Activated B cell treated with CpG ODN at 0.5 μM for 24 hours (primary cell): ENCODE results near the gene KAT6B. TPM values are rescaled to one million over a fixed set of nuclear protein-coding genes. Genes with fewer than 3 reads are reported as not detected.

ENCODE experiments used
- ATAC-seq: fragments of 200-7000 bp; cut with Tn5 transposase; one replicate; pipeline ENCODE4 v1.10.0; 2021; ENCODE audit warnings: low read depth, mild to moderate bottlenecking, moderate library complexity
- CTCF ChIA-PET: fragments of 350-600 bp; sonication (Branson Sonifier 250); formaldehyde crosslinking; loops from one replicate; lab custom pipeline; 2021; ENCODE audit warnings: antibody characterized with exemption; lab: Charles Lee
- POLR2A ChIA-PET: fragments of 350-600 bp; sonication (Branson Sonifier 250); formaldehyde crosslinking; loops from one replicate; lab custom pipeline; 2021; ENCODE audit warnings: antibody characterized with exemption; lab: Charles Lee
- DNase-seq: peaks from one replicate; pipeline ENCODE4 v3.0.0; 2022
- H3K27ac Mint-ChIP-seq: one replicate; pipeline ENCODE4 v1.8.0; 2020; ENCODE audit warnings: mixed read lengths
- H3K27me3 Mint-ChIP-seq: one replicate; pipeline ENCODE4 v1.8.0; 2021; ENCODE audit warnings: mixed read lengths
- H3K36me3 Mint-ChIP-seq: one replicate; pipeline ENCODE4 v1.8.0; 2021; ENCODE audit warnings: low read depth, mixed read lengths
- H3K4me1 Mint-ChIP-seq: one replicate; pipeline ENCODE4 v1.8.0; 2021; ENCODE audit warnings: mixed read lengths
- H3K4me3 Mint-ChIP-seq: one replicate; pipeline ENCODE4 v1.8.0; 2020; ENCODE audit warnings: mild to moderate bottlenecking, mixed read lengths
- H3K9me3 Mint-ChIP-seq: one replicate; pipeline ENCODE4 v1.8.0; 2020; ENCODE audit warnings: mixed read lengths
- intact Hi-C: fragments of 100-400 bp; cut with micrococcal nuclease; formaldehyde crosslinking; loops from one replicate; pipeline ENCODE4 v1.15.1; 2024
- total RNA-seq: library from RNA; stranded (reverse); gene quantifications from 2 replicates; pipeline ENCODE4 v1.2.3, GENCODE V29; 2022
- TF ChIP-seq, protein P1 (sequence below): fragments of 200-600 bp; IDR thresholded peaks from one replicate; pipeline ENCODE4 v1.8.0; 2022; ENCODE audit warnings: antibody characterized with exemption, mild to moderate bottlenecking

Gene KAT6B
- total RNA-seq, 1 donor from 2014 or later = 45.2 TPM

- POLR2A ChIA-PET = interaction anchor here (0.6 to 1.3 kb wide), 2 partner anchors 186 to 188 kb away, joined by 6 to 9 read pairs; partner anchors contain the start of gene KAT6B
- CTCF ChIA-PET = no interaction called here
- Mint-ChIP-seq H3K4me3 (peak overlapping the region; percentile 28), H3K27me3 (no peaks in the 10 kb centered on the region), H3K4me1 (peaks cover 42% of the 10 kb centered on the region), H3K9me3 (no peaks in the 10 kb centered on the region), H3K36me3 (peaks cover 14% of the 10 kb centered on the region), H3K27ac (peak overlapping the region; percentile 41)
- TF ChIP-seq, protein P1, sequence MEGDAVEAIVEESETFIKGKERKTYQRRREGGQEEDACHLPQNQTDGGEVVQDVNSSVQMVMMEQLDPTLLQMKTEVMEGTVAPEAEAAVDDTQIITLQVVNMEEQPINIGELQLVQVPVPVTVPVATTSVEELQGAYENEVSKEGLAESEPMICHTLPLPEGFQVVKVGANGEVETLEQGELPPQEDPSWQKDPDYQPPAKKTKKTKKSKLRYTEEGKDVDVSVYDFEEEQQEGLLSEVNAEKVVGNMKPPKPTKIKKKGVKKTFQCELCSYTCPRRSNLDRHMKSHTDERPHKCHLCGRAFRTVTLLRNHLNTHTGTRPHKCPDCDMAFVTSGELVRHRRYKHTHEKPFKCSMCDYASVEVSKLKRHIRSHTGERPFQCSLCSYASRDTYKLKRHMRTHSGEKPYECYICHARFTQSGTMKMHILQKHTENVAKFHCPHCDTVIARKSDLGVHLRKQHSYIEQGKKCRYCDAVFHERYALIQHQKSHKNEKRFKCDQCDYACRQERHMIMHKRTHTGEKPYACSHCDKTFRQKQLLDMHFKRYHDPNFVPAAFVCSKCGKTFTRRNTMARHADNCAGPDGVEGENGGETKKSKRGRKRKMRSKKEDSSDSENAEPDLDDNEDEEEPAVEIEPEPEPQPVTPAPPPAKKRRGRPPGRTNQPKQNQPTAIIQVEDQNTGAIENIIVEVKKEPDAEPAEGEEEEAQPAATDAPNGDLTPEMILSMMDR = no peak
- intact Hi-C loops = loop anchor here (2.0 to 5.0 kb wide), 2 partner anchors 188 to 223 kb away; partner anchors contain the start of genes COMTD1 and KAT6B
- ATAC-seq (peak; percentile 37), DNase-seq (no peak)
Observed at GRCh38 chr10:75014516-75015230, 188.3 kb downstream of the KAT6B start.

GRCh38 chr10:75015442-75015841, 189.0 kb downstream of the KAT6B start:
- intact Hi-C loops = loop anchor here (2.0 to 5.0 kb wide), 2 partner anchors 189 to 222 kb away; partner anchors contain the start of genes COMTD1 and KAT6B
- Mint-ChIP-seq H3K27me3 (no peaks in the 10 kb centered on the region), H3K36me3 (peaks cover 15% of the 10 kb centered on the region), H3K9me3 (no peaks in the 10 kb centered on the region), H3K4me1 (peaks cover 42% of the 10 kb centered on the region), H3K4me3 (no peak overlapping the region), H3K27ac (no peak overlapping the region)
- DNase-seq (no peak), ATAC-seq (no peak)
- POLR2A ChIA-PET = interaction anchor here (1.5 kb wide), 1 partner anchor 161 kb away, joined by 3 read pairs; no protein-coding TSS in a partner anchor
- CTCF ChIA-PET = no interaction called here
- TF ChIP-seq, protein P1 = no peak

- DNase-seq (no peak), ATAC-seq (no peak)
- no peaks in the 10 kb centered on the region for H3K27me3 Mint-ChIP-seq
- no peak overlapping the region for H3K4me3 Mint-ChIP-seq
- H3K36me3 Mint-ChIP-seq = peaks cover 24% of the 10 kb centered on the region
- H3K27ac Mint-ChIP-seq = no peak overlapping the region
- intact Hi-C loops = loop anchor here (5.0 kb wide), 1 partner anchor 221 kb away; the partner anchor contains the start of gene COMTD1
- TF ChIP-seq, protein P1 = no peak
- H3K9me3 Mint-ChIP-seq = no peaks in the 10 kb centered on the region
- ChIA-PET POLR2A (interaction anchor here (1.3 to 1.5 kb wide), 2 partner anchors 20 to 162 kb away, joined by 3 to 4 read pairs; no protein-coding TSS in a partner anchor), CTCF (no interaction called here)
- H3K4me1 Mint-ChIP-seq = peaks cover 38% of the 10 kb centered on the region
Observed at GRCh38 chr10:75016325-75016724, 189.9 kb downstream of the KAT6B start.

DNA sequence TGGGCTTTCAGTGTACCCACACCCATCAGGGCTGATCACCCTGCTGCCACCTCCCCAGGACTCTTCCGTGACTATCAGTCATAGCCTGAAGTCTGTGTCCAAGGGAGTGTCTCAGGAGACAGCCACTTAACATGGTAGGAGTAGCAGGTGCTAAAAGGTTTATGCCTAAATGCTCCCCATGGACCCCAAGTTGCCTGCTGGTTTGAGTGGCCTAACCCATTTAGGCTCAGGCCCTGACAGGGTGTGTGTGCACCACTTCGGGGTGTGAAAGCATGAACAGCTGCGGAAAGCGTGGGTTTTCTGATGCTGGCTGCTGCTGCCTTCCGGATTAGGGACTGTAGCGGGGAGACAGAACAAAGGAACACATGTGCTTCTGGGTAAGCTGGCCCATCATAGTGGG, 191.9 kb downstream of the KAT6B start:
- CTCF ChIA-PET = interaction anchor here (1.7 to 4.6 kb wide), 2 partner anchors 279 to 340 kb away, joined by 6 to 39 read pairs; no protein-coding TSS in a partner anchor
- ATAC-seq = no peak
- Mint-ChIP-seq H3K27me3 (no peaks in the 10 kb centered on the region), H3K27ac (no peak overlapping the region), H3K4me1 (peaks cover 23% of the 10 kb centered on the region), H3K36me3 (peaks cover 42% of the 10 kb centered on the region), H3K9me3 (no peaks in the 10 kb centered on the region), H3K4me3 (no peak overlapping the region)
- intact Hi-C loops = loop anchor here (2.0 to 5.0 kb wide), 3 partner anchors 219 to 339 kb away; partner anchors contain the start of gene COMTD1
- TF ChIP-seq, protein P1 = no peak
- no peak for DNase-seq
- POLR2A ChIA-PET = no interaction called here
